ENCODE measurements around the gene PLD4.

DNA sequence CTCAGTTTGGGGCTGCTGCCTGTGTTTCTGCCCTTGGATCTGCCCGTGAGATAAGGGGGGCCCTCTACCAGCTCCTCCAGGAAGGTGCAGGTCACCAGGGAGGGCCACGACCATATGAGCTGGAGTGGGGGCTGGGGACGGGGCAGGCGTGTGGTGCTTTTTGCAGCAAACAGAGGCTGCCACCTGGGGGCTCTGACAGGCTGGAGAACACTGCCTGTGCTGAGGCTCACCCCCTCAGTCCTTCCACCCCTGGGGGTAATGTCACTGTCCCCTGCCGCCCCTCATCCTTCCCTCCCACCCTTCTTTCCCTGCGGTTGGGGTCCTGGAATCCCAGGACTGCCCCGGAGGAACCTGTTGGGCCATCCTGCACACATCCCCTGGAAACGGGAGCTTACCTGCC, 3.2 kb downstream of the PLD4 start:
- TF ChIP-seq ZNF70 (CRISPR knock-in tag; IDR thresholded peaks at IDR 0.05): no peak
- TF ChIP-seq SNAI2 (CRISPR knock-in tag; IDR thresholded peaks at IDR 0.05): no peak
- no peak for TF ChIP-seq CSDC2 (CRISPR knock-in tag; IDR thresholded peaks at IDR 0.05)
- no peak for TF ChIP-seq OSR1 (CRISPR knock-in tag; IDR thresholded peaks at IDR 0.05)
